A549 (cell line): ENCODE measurements around the gene MBOAT2. TPM values are rescaled to one million over a fixed set of nuclear protein-coding genes. Genes with fewer than 3 reads are reported as not detected.

ENCODE experiments used
- ATAC-seq, 2 experiments: fragments of 200-7000 bp in 1 of 2; fragments of >200 bp in 1 of 2; cut with Nextera tagmentation in 1 of 2; cut with Tn5 transposase in 1 of 2; 3 replicates each; pipeline versions ENCODE4 v1.8.0 to v1.9.1; 2018 to 2020; ENCODE audit warnings: mild to moderate bottlenecking in 1 of 2, moderate library complexity in 1 of 2
- CTCF ChIA-PET: fragments of 300-600 bp; sonication (Branson Sonifier 250); formaldehyde crosslinking; extraction: SDS; loops from one replicate; lab custom pipeline; 2021; ENCODE audit warnings: antibody characterized with exemption, inconsistent platforms; lab: Yijun Ruan, JAX
- POLR2A ChIA-PET: fragments of 350-600 bp; formaldehyde crosslinking; extraction: SDS; loops from one replicate; lab custom pipeline; 2021; ENCODE audit warnings: antibody characterized with exemption, inconsistent platforms; lab: Yijun Ruan, JAX
- DNase-seq, 2 experiments: peaks; one replicate each; pipeline versions ENCODE4 v3.0.0 to v3.0.0-alpha.2; 2011 to 2016; ENCODE audit warnings: low read depth in 1 of 2, low spot score in 1 of 2
- FAIRE-seq: peaks from 2 replicates; lab custom pipeline; 2011; peaks lifted over from hg19 to GRCh38; lab: Jason Lieb, UNC
- H3K27ac ChIP-seq, 2 experiments: fragments of >200 bp; sonication (Bioruptor Twin); formaldehyde crosslinking; 3 replicates each; pipeline ENCODE4 v1.5.1; 2016 to 2017
- H3K4me1 ChIP-seq: fragments of >200 bp; sonication (Bioruptor Twin); formaldehyde crosslinking; 3 replicates; pipeline ENCODE4 v1.6.1; 2016
- H3K4me2 ChIP-seq: fragments of >200 bp; sonication (Bioruptor Twin); formaldehyde crosslinking; 3 replicates; pipeline ENCODE4 v1.6.1; 2016
- H3K4me3 ChIP-seq: fragments of >200 bp; sonication (Bioruptor Twin); formaldehyde crosslinking; 3 replicates; pipeline ENCODE4 v1.5.1; 2016
- H3K9me3 ChIP-seq: fragments of >200 bp; sonication (Bioruptor Twin); formaldehyde crosslinking; 3 replicates; pipeline ENCODE4 v1.6.1; 2016
- BHLHE40 ChIP-seq: IDR thresholded peaks from 2 replicates; pipeline ENCODE4 v1.6.1; 2012; ENCODE audit warnings: low read depth, low read length, inconsistent platforms
- CBX8 ChIP-seq: fragments of 200-600 bp; sonication (generic); IDR thresholded peaks from 2 replicates; pipeline ENCODE4 v1.6.1; 2016
- CHD4 ChIP-seq: fragments of 200-600 bp; sonication (generic); IDR thresholded peaks from 2 replicates; pipeline ENCODE4 v1.6.1; 2016; ENCODE audit warnings: antibody characterized with exemption, mild to moderate bottlenecking, borderline replicate concordance
- EHF ChIP-seq: fragments of 250-450 bp; sonication (Bioruptor Pico); IDR thresholded peaks from 2 replicates; pipeline ENCODE4 v1.5.0; 2020; ENCODE audit warnings: mild to moderate bottlenecking
- EP300 ChIP-seq, 2 experiments: fragments of >200 bp; sonication (Bioruptor Twin); formaldehyde crosslinking; IDR thresholded peaks; 2 replicates in 1 of 2; 3 replicates in 1 of 2; pipeline ENCODE4 v1.6.1; 2016 to 2017
- FOSB ChIP-seq: fragments of 250-450 bp; sonication (Bioruptor Pico); IDR thresholded peaks from 2 replicates; pipeline ENCODE4 v1.5.0; 2020; ENCODE audit warnings: mild to moderate bottlenecking, moderate library complexity
- HDAC2 ChIP-seq: fragments of 200-600 bp; sonication (generic); IDR thresholded peaks from 2 replicates; pipeline ENCODE4 v1.6.1; 2016
- HEYL ChIP-seq: fragments of 250-450 bp; sonication (Bioruptor Pico); IDR thresholded peaks from 2 replicates; pipeline ENCODE4 v1.8.0; 2021; ENCODE audit warnings: mild to moderate bottlenecking, moderate library complexity
- HOXB13 ChIP-seq: fragments of 250-450 bp; sonication (Bioruptor Pico); IDR thresholded peaks from 2 replicates; pipeline ENCODE4 v1.5.0; 2020; ENCODE audit warnings: low read depth, mild to moderate bottlenecking, moderate library complexity
- HOXB5 ChIP-seq: fragments of 250-450 bp; sonication (Bioruptor Pico); IDR thresholded peaks from 2 replicates; pipeline ENCODE4 v1.5.0; 2020; ENCODE audit warnings: mild to moderate bottlenecking, moderate library complexity
- JUN ChIP-seq, 2 experiments: fragments of >200 bp; sonication (Bioruptor Twin); formaldehyde crosslinking; IDR thresholded peaks; 2 replicates in 1 of 2; 3 replicates in 1 of 2; pipeline ENCODE4 v1.6.1; 2016 to 2017
- KDM5A ChIP-seq: fragments of 200-600 bp; sonication (generic); IDR thresholded peaks from 2 replicates; pipeline ENCODE4 v1.6.1; 2016; ENCODE audit warnings: antibody characterized with exemption, mild to moderate bottlenecking
- NFE2L2 ChIP-seq: fragments of 150-350 bp; conservative IDR thresholded peaks from 2 replicates; pipeline ENCODE4 v1.6.1; 2014; ENCODE audit warnings: low read length
- NR3C1 ChIP-seq: fragments of >200 bp; sonication (Bioruptor Twin); formaldehyde crosslinking; IDR thresholded peaks from 3 replicates; pipeline ENCODE4 v1.6.1; 2017
- PHF8 ChIP-seq: fragments of 200-600 bp; sonication (generic); IDR thresholded peaks from 2 replicates; pipeline ENCODE4 v1.6.1; 2016; ENCODE audit warnings: low read depth, mild to moderate bottlenecking, antibody characterized with exemption, moderate library complexity, borderline replicate concordance
- POLR2A ChIP-seq: IDR thresholded peaks from 2 replicates; pipeline ENCODE4 v1.6.1; 2012; ENCODE audit warnings: mild to moderate bottlenecking, low read length
- RAD21 ChIP-seq, 2 experiments: fragments of >200 bp in 1 of 2; sonication (Bioruptor Twin) in 1 of 2; formaldehyde crosslinking in 1 of 2; IDR thresholded peaks in 1 of 2; conservative IDR thresholded peaks in 1 of 2; 2 replicates in 1 of 2; 3 replicates in 1 of 2; pipeline ENCODE4 v1.6.1; 2012 to 2018; ENCODE audit warnings: inconsistent platforms in 1 of 2
- SREBF2 ChIP-seq: fragments of 450-650 bp; IDR thresholded peaks from 2 replicates; pipeline ENCODE4 v1.6.1; 2014; ENCODE audit warnings: mild to moderate bottlenecking, moderate library complexity
- TP53 ChIP-seq: fragments of 250-450 bp; sonication (Bioruptor Pico); IDR thresholded peaks from 2 replicates; pipeline ENCODE4 v1.5.0; 2021; ENCODE audit warnings: mild to moderate bottlenecking, moderate library complexity
- ZFP36 ChIP-seq: fragments of 450-650 bp; IDR thresholded peaks from 2 replicates; pipeline ENCODE4 v1.6.1; 2014; ENCODE audit warnings: borderline replicate concordance; ENCODE audit not compliant: partially characterized antibody
- WGBS: methylation state at CpG from one replicate; pipeline ENCODE4 v1.1.6; 2017; ENCODE audit errors: missing lambda C conversion rate; 5-methylcytosine and 5-hydroxymethylcytosine counted together
- polyA plus RNA-seq, 4 experiments: library from polyadenylated mRNA; depleted of rRNA in 3 of 4; stranded (reverse); fragments of >200 nt; fragmentation: RNase III in 1 of 4; extraction: RNeasy Plus Mini Kit Qiagen cat#74134 plus additional on column Dnase treatment in 1 of 4; gene quantifications; 2 replicates in 3 of 4; 3 replicates in 1 of 4; pipeline ENCODE4 v1.2.3, GENCODE V29; 2011 to 2017
- TF ChIP-seq, protein P1 (sequence below): fragments of 250-450 bp; sonication (Bioruptor Pico); IDR thresholded peaks from 2 replicates; pipeline ENCODE4 v1.5.0; 2021; ENCODE audit warnings: mild to moderate bottlenecking, moderate library complexity, borderline replicate concordance
- TF ChIP-seq, protein P2 (sequence below): fragments of >200 bp; sonication (Bioruptor Twin); formaldehyde crosslinking; IDR thresholded peaks from 3 replicates; pipeline ENCODE4 v1.6.1; 2016
- TF ChIP-seq, protein P3 (sequence below): fragments of 450-650 bp; IDR thresholded peaks from 2 replicates; pipeline ENCODE4 v1.6.1; 2014; ENCODE audit warnings: antibody characterized with exemption
- TF ChIP-seq, protein P4 (sequence below): IDR thresholded peaks from 2 replicates; pipeline ENCODE4 v1.6.1; 2012
- TF ChIP-seq, protein P5 (sequence below): IDR thresholded peaks from 2 replicates; pipeline ENCODE4 v1.6.1; 2012; ENCODE audit warnings: low read depth, borderline replicate concordance
- TF ChIP-seq, protein P6 (sequence below): IDR thresholded peaks from 2 replicates; pipeline ENCODE4 v1.6.1; 2012

MBOAT2 gene
- polyA plus RNA-seq, 2 of the 4 experiments (the other 2 are of a cell fraction): 33.1 to 33.3 TPM

DNA sequence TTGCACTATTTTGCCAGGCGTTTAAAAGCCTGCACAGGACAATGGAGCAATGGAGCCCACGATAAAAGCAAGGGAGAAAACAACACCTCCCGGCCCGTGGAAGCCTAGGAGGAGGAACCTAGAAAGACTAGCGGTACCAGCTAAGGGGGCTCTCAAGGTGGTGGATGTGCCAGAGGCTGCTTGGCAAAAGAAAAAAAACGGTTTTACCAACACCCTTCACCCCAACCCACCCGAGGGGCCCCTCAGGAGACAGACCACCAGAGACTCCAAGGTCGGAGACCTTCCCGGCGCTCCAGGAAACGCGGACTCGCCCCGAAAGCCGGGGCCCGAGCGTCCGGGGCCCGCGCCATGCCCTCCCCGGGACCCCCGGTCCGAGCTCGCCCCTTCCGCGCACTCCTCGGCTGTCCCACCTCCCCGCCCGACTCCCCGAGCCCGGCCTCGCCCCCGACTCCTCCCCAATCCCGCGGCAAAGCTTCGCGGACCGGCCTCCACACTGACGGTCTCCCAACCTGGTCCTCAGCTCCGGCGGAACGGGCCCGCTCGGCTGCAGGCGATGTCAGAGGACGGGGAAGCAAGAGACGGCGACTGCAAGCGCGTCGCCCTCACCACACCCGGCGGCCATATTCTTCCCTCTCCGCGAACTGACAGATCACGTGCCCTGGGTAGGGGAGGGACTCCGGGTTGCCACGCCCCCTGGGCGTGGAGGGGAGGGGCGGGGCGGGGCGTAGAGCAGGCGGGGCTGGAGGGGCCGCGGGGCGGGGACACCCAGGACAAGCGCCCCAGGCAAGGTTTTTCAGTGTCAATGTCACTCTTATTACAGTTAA lies 166.3 kb downstream of the MBOAT2 start, which contains the start of gene KIDINS220:
KIDINS220 (minus strand) TSS at position 643 of the 824 bp plus-strand sequence. CDS start 10,520 bp downstream, outside the sequence.
- H3K4me3 ChIP-seq: peak within 1 kb of the TSS; percentile 95
- POLR2A ChIA-PET: interaction anchor here (0.6 to 0.7 kb wide), 4 partner anchors 12 to 1831 kb away, joined by 3 to 5 read pairs (median 4); no protein-coding TSS in a partner anchor
- ATAC-seq: peak; percentile 84 to 95
- TF ChIP-seq TP53 (CRISPR knock-in tag) (no peak), POLR2A (peak; percentile 96), HOXB13 (CRISPR knock-in tag) (no peak), BHLHE40 (peak; percentile 58), KDM5A (peak; percentile 93), PHF8 (peak; percentile 90), FOSB (CRISPR knock-in tag) (no peak), HDAC2 (0 out of 2 replicates have a peak, but pooled peaks have one; percentile 44), JUN (IDR thresholded peaks at IDR 0.05) (peak in 1 of 2 experiments; percentile 56; a peak in 2 of 5 replicates), CHD4 (no peak), CBX8 (no peak), EHF (CRISPR knock-in tag) (no peak)
- TF ChIP-seq, protein P1, sequence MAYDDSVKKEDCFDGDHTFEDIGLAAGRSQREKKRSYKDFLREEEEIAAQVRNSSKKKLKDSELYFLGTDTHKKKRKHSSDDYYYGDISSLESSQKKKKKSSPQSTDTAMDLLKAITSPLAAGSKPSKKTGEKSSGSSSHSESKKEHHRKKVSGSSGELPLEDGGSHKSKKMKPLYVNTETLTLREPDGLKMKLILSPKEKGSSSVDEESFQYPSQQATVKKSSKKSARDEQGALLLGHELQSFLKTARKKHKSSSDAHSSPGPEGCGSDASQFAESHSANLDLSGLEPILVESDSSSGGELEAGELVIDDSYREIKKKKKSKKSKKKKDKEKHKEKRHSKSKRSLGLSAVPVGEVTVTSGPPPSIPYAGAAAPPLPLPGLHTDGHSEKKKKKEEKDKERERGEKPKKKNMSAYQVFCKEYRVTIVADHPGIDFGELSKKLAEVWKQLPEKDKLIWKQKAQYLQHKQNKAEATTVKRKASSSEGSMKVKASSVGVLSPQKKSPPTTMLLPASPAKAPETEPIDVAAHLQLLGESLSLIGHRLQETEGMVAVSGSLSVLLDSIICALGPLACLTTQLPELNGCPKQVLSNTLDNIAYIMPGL (CRISPR knock-in tag): no peak
- TF ChIP-seq, protein P2, sequence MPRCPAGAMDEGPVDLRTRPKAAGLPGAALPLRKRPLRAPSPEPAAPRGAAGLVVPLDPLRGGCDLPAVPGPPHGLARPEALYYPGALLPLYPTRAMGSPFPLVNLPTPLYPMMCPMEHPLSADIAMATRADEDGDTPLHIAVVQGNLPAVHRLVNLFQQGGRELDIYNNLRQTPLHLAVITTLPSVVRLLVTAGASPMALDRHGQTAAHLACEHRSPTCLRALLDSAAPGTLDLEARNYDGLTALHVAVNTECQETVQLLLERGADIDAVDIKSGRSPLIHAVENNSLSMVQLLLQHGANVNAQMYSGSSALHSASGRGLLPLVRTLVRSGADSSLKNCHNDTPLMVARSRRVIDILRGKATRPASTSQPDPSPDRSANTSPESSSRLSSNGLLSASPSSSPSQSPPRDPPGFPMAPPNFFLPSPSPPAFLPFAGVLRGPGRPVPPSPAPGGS: 0 out of 3 replicates have a peak, but pooled peaks have one; percentile 33
- TF ChIP-seq, protein P3, sequence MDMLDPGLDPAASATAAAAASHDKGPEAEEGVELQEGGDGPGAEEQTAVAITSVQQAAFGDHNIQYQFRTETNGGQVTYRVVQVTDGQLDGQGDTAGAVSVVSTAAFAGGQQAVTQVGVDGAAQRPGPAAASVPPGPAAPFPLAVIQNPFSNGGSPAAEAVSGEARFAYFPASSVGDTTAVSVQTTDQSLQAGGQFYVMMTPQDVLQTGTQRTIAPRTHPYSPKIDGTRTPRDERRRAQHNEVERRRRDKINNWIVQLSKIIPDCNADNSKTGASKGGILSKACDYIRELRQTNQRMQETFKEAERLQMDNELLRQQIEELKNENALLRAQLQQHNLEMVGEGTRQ: peak; percentile 86
- TF ChIP-seq, protein P4, sequence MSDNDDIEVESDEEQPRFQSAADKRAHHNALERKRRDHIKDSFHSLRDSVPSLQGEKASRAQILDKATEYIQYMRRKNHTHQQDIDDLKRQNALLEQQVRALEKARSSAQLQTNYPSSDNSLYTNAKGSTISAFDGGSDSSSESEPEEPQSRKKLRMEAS: peak; percentile 76
- TF ChIP-seq, protein P5, sequence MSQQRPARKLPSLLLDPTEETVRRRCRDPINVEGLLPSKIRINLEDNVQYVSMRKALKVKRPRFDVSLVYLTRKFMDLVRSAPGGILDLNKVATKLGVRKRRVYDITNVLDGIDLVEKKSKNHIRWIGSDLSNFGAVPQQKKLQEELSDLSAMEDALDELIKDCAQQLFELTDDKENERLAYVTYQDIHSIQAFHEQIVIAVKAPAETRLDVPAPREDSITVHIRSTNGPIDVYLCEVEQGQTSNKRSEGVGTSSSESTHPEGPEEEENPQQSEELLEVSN: peak; percentile 49; the same call in 1 of the 2 replicates
- no peaks in the 10 kb centered on the region for H3K9me3 ChIP-seq
- peak within 1 kb of the TSS; percentile 82 to 89 for H3K27ac ChIP-seq
- CTCF ChIA-PET: interaction anchor here (0.9 kb wide), 1 partner anchor 43 kb away, joined by 3 read pairs; no protein-coding TSS in a partner anchor
- no peak for FAIRE-seq
- H3K4me1 ChIP-seq: peaks cover 12% of the 10 kb centered on the region; the same call in 2 of the 3 replicates
- under 1% methylated on average over 21 of the region's 67 CpGs for WGBS
- peak within 1 kb of the TSS; percentile 86 for H3K4me2 ChIP-seq
- peak; percentile 87 to 96 for DNase-seq

DNA sequence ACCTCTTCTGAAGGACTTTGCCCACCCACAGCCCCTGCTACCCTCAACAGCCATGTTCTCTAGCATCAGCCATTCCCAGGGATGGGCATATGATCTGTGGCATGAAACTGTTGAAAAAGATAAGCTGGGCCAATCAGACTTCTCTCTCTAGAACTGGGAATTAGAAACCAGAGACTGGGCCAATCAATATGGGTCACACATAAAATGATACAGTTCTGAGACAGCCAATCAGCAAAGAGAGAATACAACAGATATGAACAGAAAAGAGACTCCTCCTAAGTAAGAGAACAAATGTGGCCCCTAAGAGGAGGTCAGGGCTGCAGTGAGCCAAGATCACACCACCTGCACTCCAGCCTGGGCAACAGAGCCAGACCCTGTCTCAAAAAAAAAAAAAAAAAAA lies 168.2 kb downstream of the MBOAT2 start:
- FAIRE-seq (no peak), DNase-seq (no peak), ATAC-seq (no peak)
- Histone ChIP-seq H3K4me3 (no peak overlapping the region), H3K4me1 (peaks cover 12% of the 10 kb centered on the region; the same call in 2 of the 3 replicates), H3K27ac (no peak overlapping the region), H3K4me2 (no peak overlapping the region), H3K9me3 (no peaks in the 10 kb centered on the region)
- CTCF ChIA-PET: interaction anchor here (2.5 kb wide), 1 partner anchor 307 kb away, joined by 6 read pairs; no protein-coding TSS in a partner anchor
- no peak for TF ChIP-seq HEYL (CRISPR knock-in tag)
- no peak for TF ChIP-seq SREBF2
- no peak for TF ChIP-seq RAD21 (conservative IDR thresholded peaks at IDR 0.05 in 1 of 2, IDR thresholded peaks at IDR 0.05 in 1 of 2)
- TF ChIP-seq, protein P3: no peak
- no peak for TF ChIP-seq POLR2A
- TF ChIP-seq CHD4: no peak
- TF ChIP-seq, protein P6, sequence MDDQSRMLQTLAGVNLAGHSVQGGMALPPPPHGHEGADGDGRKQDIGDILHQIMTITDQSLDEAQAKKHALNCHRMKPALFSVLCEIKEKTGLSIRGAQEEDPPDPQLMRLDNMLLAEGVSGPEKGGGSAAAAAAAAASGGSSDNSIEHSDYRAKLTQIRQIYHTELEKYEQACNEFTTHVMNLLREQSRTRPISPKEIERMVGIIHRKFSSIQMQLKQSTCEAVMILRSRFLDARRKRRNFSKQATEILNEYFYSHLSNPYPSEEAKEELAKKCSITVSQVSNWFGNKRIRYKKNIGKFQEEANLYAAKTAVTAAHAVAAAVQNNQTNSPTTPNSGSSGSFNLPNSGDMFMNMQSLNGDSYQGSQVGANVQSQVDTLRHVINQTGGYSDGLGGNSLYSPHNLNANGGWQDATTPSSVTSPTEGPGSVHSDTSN: no peak
- no peak for TF ChIP-seq EP300 (IDR thresholded peaks at IDR 0.05)
- TF ChIP-seq ZFP36: no peak
- TF ChIP-seq NR3C1: no peak
- TF ChIP-seq, protein P5: no peak
- no peak for TF ChIP-seq HOXB5 (CRISPR knock-in tag)
- TF ChIP-seq BHLHE40: no peak
- TF ChIP-seq, protein P4: no peak
- TF ChIP-seq NFE2L2: no peak
- POLR2A ChIA-PET: no interaction called here
